Chondrocyte (in vitro differentiated cells): Measurements from ENCODE around the gene MMADHC. TPM values are rescaled to one million over a fixed set of nuclear protein-coding genes. Genes with fewer than 3 reads are reported as not detected.

ENCODE experiments used
- DNase-seq: peaks from one replicate; pipeline ENCODE4 v3.0.0; 2021; ENCODE audit warnings: mixed read lengths, low spot score
- H3K27ac Mint-ChIP-seq: one replicate; pipeline ENCODE4 v1.8.0; 2021; ENCODE audit warnings: mild to moderate bottlenecking, moderate library complexity, mixed read lengths; ENCODE audit not compliant: unreplicated experiment
- H3K27me3 Mint-ChIP-seq: 2 replicates; pipeline ENCODE4 v1.8.0; 2021; ENCODE audit warnings: low read depth, mixed read lengths
- H3K36me3 Mint-ChIP-seq: 2 replicates; pipeline ENCODE4 v1.8.0; 2021; ENCODE audit warnings: low read depth, mixed read lengths
- H3K4me1 Mint-ChIP-seq: 2 replicates; pipeline ENCODE4 v1.8.0; 2021; ENCODE audit warnings: low read depth, mild to moderate bottlenecking, mixed read lengths
- H3K4me3 Mint-ChIP-seq: one replicate; pipeline ENCODE4 v1.8.0; 2021; ENCODE audit warnings: mild to moderate bottlenecking, moderate library complexity, mixed read lengths; ENCODE audit not compliant: unreplicated experiment
- H3K9me3 Mint-ChIP-seq: 2 replicates; pipeline ENCODE4 v1.8.0; 2021; ENCODE audit warnings: low read depth, mixed read lengths
- CTCF ChIP-seq: fragments of 200-600 bp; sonication (generic); IDR thresholded peaks from 2 replicates; pipeline ENCODE4 v1.5.0; 2021; ENCODE audit warnings: antibody characterized with exemption, mild to moderate bottlenecking, moderate library complexity
- total RNA-seq: library from RNA; stranded (reverse); gene quantifications from 3 replicates; pipeline ENCODE4 v1.2.1, GENCODE V29; 2021

The MMADHC gene
- total RNA-seq, 1 donor from 2014 or later, result 95.4 TPM

DNA sequence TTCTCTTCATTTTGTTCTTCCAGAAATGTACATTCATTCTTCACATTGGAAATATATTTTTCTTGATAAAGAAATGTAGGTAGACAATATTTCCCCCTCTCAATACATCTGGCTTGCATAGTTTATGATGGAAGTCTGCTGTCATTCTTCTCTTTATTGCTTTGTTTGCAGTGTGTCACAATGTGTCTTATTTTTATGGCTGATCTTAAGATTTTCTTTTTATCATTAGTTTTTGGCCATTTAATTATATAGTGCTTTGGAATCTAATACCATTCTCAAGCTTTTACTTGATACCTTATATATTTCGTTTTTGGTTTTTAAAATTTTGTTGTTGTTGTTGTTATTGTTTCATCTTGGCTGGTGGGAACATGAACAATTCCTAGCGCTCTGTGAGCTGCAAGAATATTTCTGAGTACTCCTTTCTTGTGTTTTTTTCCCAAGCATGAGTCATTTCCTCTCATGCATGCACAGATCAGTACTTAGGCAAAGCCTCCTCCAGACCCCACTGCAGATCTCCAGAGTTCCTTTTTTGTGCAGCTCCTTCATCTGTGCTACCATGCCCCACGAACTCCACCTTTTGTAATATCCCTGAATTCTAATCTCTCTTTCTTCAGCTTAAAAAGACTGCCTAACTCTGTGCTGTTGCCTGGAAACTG lies 13.7 kb upstream of the MMADHC start:
- Mint-ChIP-seq H3K27ac (no peak overlapping the region), H3K9me3 (peaks cover 36% of the 10 kb centered on the region), H3K27me3 (no peaks in the 10 kb centered on the region), H3K4me3 (no peak overlapping the region), H3K4me1 (peaks cover 26% of the 10 kb centered on the region), H3K36me3 (peaks cover 7% of the 10 kb centered on the region)
- DNase-seq, result no peak
- TF ChIP-seq CTCF, result no peak

DNA sequence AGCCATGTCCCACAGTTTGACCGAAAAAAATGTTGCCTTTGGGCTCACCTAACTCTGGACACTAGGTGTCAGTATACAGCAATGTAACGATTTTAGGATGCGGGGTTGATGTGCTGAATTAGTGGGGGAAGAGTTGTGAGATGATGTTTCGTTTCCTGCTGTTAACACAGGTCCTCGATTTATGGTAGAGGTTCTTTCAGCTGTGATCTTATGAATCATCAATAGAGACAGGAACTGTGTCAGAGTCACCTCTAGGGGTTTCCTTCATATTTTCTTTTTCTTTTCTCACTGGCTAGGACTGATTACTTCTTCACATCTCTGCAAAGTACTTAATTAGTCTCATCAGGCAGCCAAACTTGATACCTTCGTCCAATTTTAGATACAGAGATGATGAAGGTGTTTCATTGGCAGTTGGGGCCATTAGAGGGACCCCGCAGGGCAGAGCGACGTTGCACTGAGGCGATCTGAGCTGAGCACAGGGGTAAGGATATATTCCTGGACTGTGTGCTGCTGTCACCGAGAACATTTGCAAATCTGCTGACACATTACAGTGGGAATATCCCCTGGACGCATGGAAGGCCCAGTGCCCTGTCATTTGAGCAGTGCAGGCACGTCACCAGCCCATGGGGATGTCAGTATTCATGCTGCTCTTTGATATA lies 10.2 kb upstream of the MMADHC start:
- H3K27me3 Mint-ChIP-seq, result no peaks in the 10 kb centered on the region
- peak overlapping the region; percentile 60 for H3K27ac Mint-ChIP-seq
- H3K4me3 Mint-ChIP-seq, result peak overlapping the region; percentile 67
- TF ChIP-seq CTCF, result peak; percentile 94
- H3K9me3 Mint-ChIP-seq, result peaks cover 22% of the 10 kb centered on the region
- peaks cover 41% of the 10 kb centered on the region for H3K4me1 Mint-ChIP-seq
- DNase-seq, result no peak
- peaks cover 5% of the 10 kb centered on the region for H3K36me3 Mint-ChIP-seq

GRCh38 chr2:149597050-149597667 lies 9.6 kb upstream of the MMADHC start:
- no peak overlapping the region for H3K4me3 Mint-ChIP-seq
- H3K27me3 Mint-ChIP-seq, result no peaks in the 10 kb centered on the region
- peaks cover 22% of the 10 kb centered on the region for H3K9me3 Mint-ChIP-seq
- peaks cover 5% of the 10 kb centered on the region for H3K36me3 Mint-ChIP-seq
- peak overlapping the region; percentile 23 for H3K27ac Mint-ChIP-seq
- DNase-seq, result no peak
- H3K4me1 Mint-ChIP-seq, result peaks cover 41% of the 10 kb centered on the region
- TF ChIP-seq CTCF, result no peak

DNA sequence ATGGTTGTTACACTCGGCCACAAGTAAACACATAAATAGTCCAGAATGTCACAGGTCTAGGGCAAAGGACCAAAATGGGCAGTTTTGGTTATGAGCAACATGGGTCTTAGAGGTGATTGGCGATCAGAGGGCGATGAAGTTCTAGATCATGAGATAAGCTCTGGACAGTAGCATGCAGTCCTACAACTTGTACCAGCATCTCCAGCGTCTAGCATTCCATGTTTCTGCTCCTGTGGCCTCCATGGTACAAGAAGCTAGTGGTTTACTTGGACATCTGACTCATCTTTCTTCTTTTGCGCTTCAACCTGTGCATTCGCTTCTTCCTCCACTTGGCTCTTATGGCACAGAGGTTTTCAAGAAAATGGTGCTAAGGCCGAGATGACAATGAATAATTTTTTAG lies 8.9 kb upstream of the MMADHC start:
- no peaks in the 10 kb centered on the region for H3K27me3 Mint-ChIP-seq
- H3K9me3 Mint-ChIP-seq, result peaks cover 16% of the 10 kb centered on the region
- H3K27ac Mint-ChIP-seq, result no peak overlapping the region
- peaks cover 37% of the 10 kb centered on the region for H3K4me1 Mint-ChIP-seq
- TF ChIP-seq CTCF, result no peak
- H3K4me3 Mint-ChIP-seq, result no peak overlapping the region
- peaks cover 5% of the 10 kb centered on the region for H3K36me3 Mint-ChIP-seq
- DNase-seq, result no peak

DNA sequence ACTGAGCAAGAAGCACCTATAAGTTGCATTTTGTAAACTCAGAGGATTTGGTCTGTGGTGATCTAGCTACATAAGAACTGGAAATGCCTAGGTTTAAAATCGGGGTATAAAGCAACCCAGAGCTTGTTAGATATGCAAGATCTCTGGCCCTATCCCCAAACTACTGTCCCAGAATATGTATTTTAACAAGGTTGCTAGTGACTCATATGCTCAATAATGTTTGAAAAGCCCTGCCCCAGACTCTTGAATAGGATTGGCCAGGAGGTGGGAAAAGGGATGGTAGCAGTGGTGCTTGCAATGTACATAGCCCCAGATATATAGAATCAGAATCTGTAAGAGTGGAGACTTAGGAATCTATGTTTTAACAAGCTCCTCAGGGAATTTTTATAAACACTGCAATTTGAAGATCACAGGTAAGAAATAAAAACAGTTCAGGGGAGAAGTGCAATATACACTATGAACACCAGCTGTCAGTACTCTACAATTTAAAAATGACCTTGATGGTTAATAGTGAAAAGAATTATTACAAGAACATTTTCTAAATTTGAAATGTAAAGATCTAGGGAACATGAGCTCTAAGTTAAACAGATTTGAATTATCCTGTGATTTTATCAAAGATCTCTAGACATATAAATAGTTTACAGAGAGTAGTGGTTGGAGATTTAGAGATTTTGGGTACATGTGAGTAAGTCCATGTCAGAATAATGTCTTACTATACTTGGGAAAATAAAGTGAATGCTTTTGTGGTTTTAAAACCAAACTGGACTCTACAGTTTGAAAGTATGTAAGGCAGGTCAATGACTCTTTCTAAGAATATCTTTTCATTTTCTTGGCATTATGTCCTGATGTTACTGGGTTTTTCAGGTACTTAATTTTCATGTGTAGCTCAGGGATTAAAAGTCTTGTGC lies 7.7 kb upstream of the MMADHC start:
- Mint-ChIP-seq H3K9me3 (peaks cover 6% of the 10 kb centered on the region), H3K4me1 (peaks cover 34% of the 10 kb centered on the region), H3K27ac (peak overlapping the region; percentile 56), H3K4me3 (no peak overlapping the region), H3K36me3 (no peaks in the 10 kb centered on the region), H3K27me3 (no peaks in the 10 kb centered on the region)
- no peak for DNase-seq
- TF ChIP-seq CTCF, result peak; percentile 88
